SU-DHL-6 (cell line): Measurements from ENCODE around the gene PCDH18.

ENCODE experiments used
- EZH2phosphoT487 ChIP-seq: fragments of 200-600 bp; sonication (generic), shearing (Covaris generic); conservative IDR thresholded peaks from 2 replicates; pipeline ENCODE4 v1.6.1; 2018; ENCODE audit warnings: mild to moderate bottlenecking, antibody characterized with exemption, low read length, moderate library complexity, mixed read lengths
- TF ChIP-seq, protein P1 (sequence below): fragments of 200-600 bp; sonication (generic); IDR thresholded peaks from one replicate; pipeline ENCODE4 v1.5.1; 2017; ENCODE audit warnings: antibody characterized with exemption, mild to moderate bottlenecking, low read length, moderate library complexity; ENCODE audit not compliant: insufficient read depth, poor library complexity, severe bottlenecking

DNA sequence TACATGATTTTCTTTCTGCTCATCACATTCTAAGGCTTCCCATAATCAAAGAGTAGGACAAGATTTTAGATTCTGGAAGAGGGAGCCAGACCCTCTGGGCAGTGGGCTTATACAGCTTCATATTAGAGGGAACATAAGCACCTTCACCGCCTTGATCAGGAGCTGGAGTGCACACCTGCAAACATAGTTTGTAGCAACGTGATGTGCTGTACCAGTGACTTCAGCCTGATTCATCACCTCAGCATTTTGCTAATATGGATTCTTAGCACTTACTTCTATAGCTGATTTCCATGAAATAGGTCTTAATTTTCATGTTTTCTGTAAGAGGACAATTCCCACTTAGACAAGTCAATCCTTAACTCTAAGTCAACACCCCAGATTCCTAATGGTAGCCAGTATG, 36.7 kb downstream of the PCDH18 start:
- TF ChIP-seq, protein P1, sequence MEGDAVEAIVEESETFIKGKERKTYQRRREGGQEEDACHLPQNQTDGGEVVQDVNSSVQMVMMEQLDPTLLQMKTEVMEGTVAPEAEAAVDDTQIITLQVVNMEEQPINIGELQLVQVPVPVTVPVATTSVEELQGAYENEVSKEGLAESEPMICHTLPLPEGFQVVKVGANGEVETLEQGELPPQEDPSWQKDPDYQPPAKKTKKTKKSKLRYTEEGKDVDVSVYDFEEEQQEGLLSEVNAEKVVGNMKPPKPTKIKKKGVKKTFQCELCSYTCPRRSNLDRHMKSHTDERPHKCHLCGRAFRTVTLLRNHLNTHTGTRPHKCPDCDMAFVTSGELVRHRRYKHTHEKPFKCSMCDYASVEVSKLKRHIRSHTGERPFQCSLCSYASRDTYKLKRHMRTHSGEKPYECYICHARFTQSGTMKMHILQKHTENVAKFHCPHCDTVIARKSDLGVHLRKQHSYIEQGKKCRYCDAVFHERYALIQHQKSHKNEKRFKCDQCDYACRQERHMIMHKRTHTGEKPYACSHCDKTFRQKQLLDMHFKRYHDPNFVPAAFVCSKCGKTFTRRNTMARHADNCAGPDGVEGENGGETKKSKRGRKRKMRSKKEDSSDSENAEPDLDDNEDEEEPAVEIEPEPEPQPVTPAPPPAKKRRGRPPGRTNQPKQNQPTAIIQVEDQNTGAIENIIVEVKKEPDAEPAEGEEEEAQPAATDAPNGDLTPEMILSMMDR: no peak
- no peak for TF ChIP-seq EZH2phosphoT487
